K562 (cell line): ENCODE results near the gene WNK2. TPM values are rescaled to one million over a fixed set of nuclear protein-coding genes. Genes with fewer than 3 reads are reported as not detected.

Source experiments
- DDX20 ChIP-seq: fragments of 450-650 bp; IDR thresholded peaks from 2 replicates; pipeline ENCODE4 v1.6.1; 2016; ENCODE audit warnings: missing genetic modification characterization, low read depth, mild to moderate bottlenecking, missing compliant biosample characterization, moderate library complexity
- HNRNPH1 ChIP-seq: fragments of 200-400 bp; formaldehyde crosslinking; optimal IDR thresholded peaks from 2 replicates; pipeline ENCODE3; 2017; ENCODE audit warnings: low read depth, mild to moderate bottlenecking, low read length, moderate library complexity
- KDM4B ChIP-seq, 2 experiments: fragments of 450-650 bp in 1 of 2; sonication (generic) in 1 of 2; IDR thresholded peaks; 2 replicates each; pipeline ENCODE4 v1.6.1; 2016 to 2017; ENCODE audit warnings: borderline replicate concordance in 2 of 2, antibody characterized with exemption in 1 of 2, low read depth in 1 of 2, mild to moderate bottlenecking in 1 of 2
- L3MBTL2 ChIP-seq: fragments of 450-650 bp; IDR thresholded peaks from 2 replicates; pipeline ENCODE4 v1.6.1; 2016; ENCODE audit warnings: mild to moderate bottlenecking, moderate library complexity
- LARP7 ChIP-seq: fragments of 450-650 bp; IDR thresholded peaks from 2 replicates; pipeline ENCODE4 v1.6.1; 2016
- NCOA6 ChIP-seq: fragments of 450-650 bp; IDR thresholded peaks from 2 replicates; pipeline ENCODE4 v1.6.1; 2017; ENCODE audit warnings: mild to moderate bottlenecking
- NELFE ChIP-seq: IDR thresholded peaks from 2 replicates; pipeline ENCODE4 v1.6.1; 2011; ENCODE audit warnings: mild to moderate bottlenecking; ENCODE audit not compliant: insufficient read depth, insufficient read length
- PCBP2 ChIP-seq: fragments of 200-400 bp; formaldehyde crosslinking; IDR thresholded peaks from 2 replicates; pipeline ENCODE4 v1.6.1; 2018; ENCODE audit warnings: low read length, low read depth, mild to moderate bottlenecking, moderate library complexity; ENCODE audit not compliant: poor library complexity, severe bottlenecking
- POLR2A ChIP-seq: fragments of 450-650 bp; conservative IDR thresholded peaks from 2 replicates; pipeline ENCODE4 v1.6.1; 2016
- RBM25 ChIP-seq: fragments of 200-400 bp; formaldehyde crosslinking; IDR thresholded peaks from 2 replicates; pipeline ENCODE4 v1.6.1; 2018; ENCODE audit warnings: low read length, low read depth, moderate library complexity; ENCODE audit not compliant: severe bottlenecking
- SP2 ChIP-seq: IDR thresholded peaks from 2 replicates; pipeline ENCODE4 v1.6.1; 2011; ENCODE audit warnings: mild to moderate bottlenecking, low read depth, low read length, moderate library complexity; ENCODE audit not compliant: poor library complexity, severe bottlenecking; ENCODE audit errors: extremely low read depth
- SREBF1 ChIP-seq: fragments of 150-350 bp; IDR thresholded peaks from 2 replicates; pipeline ENCODE4 v1.6.1; 2014; ENCODE audit warnings: antibody characterized with exemption, low read depth, low read length, borderline replicate concordance
- SRF ChIP-seq, 2 experiments: fragments of 250-450, 450-650 bp in 1 of 2; sonication (Bioruptor Pico) in 1 of 2; sonication (generic) in 1 of 2; formaldehyde crosslinking; IDR thresholded peaks; 2 replicates each; pipeline versions ENCODE4 v1.5.0 to v1.5.1; 2020 to 2022; ENCODE audit warnings: mild to moderate bottlenecking in 1 of 2, missing genetic modification reagents in 1 of 2
- SRSF9 ChIP-seq: fragments of 200-400 bp; formaldehyde crosslinking; IDR thresholded peaks from 2 replicates; pipeline ENCODE4 v1.6.1; 2017; ENCODE audit warnings: low read depth, low read length, borderline replicate concordance
- U2AF2 ChIP-seq: fragments of 200-400 bp; formaldehyde crosslinking; optimal IDR thresholded peaks from 2 replicates; pipeline ENCODE3; 2017; ENCODE audit warnings: low read depth, mild to moderate bottlenecking, low read length
- XRCC3 ChIP-seq: fragments of 450-650 bp; IDR thresholded peaks from 2 replicates; pipeline ENCODE4 v1.6.1; 2017; ENCODE audit warnings: mild to moderate bottlenecking, moderate library complexity
- XRCC5 ChIP-seq: fragments of 200-400 bp; formaldehyde crosslinking; IDR thresholded peaks from 2 replicates; pipeline ENCODE4 v1.6.1; 2017; ENCODE audit warnings: low read depth, mild to moderate bottlenecking, low read length
- ZNF324 ChIP-seq: fragments of 250-450 bp; sonication (Bioruptor Pico); IDR thresholded peaks from 2 replicates; pipeline ENCODE4 v1.4.0; 2020; ENCODE audit warnings: mild to moderate bottlenecking
- ZNF561 ChIP-seq: fragments of 450-650 bp; formaldehyde crosslinking; conservative IDR thresholded peaks from 2 replicates; pipeline ENCODE4 v1.4.0; 2020; ENCODE audit warnings: mild to moderate bottlenecking, moderate library complexity
- polyA plus RNA-seq, 8 experiments: library from polyadenylated mRNA; depleted of rRNA in 4 of 8; stranded (reverse) in 5 of 8; unstranded in 3 of 8; fragments of >200 nt; fragmentation: Nextera tagmentation in 2 of 8; fragmentation: Illumina TruSeq in 1 of 8; extraction: Ambion mirVana in 2 of 8; extraction: Trizol in 1 of 8; gene quantifications; 2 replicates each; pipeline versions ENCODE4 v1.2.1 to v1.2.3, GENCODE V29; 2011 to 2014; ENCODE audit warnings: inconsistent platforms in 1 of 8, missing spikeins in 1 of 8
- total RNA-seq, 7 experiments: library from RNA; depleted of rRNA in 6 of 7; stranded (reverse); fragments of >200 nt in 6 of 7; fragmentation: Illumina TruSeq in 2 of 7; extraction: Trizol in 2 of 7; gene quantifications; 2 replicates each; pipeline versions ENCODE4 v1.2.1 to v1.2.3, GENCODE V29; 2011 to 2021; ENCODE audit warnings: low replicate concordance in 1 of 7
- TF ChIP-seq, protein P1 (sequence below), 2 experiments: IDR thresholded peaks; 2 replicates each; pipeline ENCODE4 v1.6.1; 2011; ENCODE audit warnings: borderline replicate concordance in 1 of 2, control low read depth in 1 of 2, low read depth in 1 of 2, low read length in 1 of 2, mild to moderate bottlenecking in 1 of 2, mixed read lengths in 1 of 2, moderate library complexity in 1 of 2; ENCODE audit not compliant: insufficient read depth in 1 of 2, insufficient read length in 1 of 2, poor library complexity in 1 of 2, severe bottlenecking in 1 of 2; ENCODE audit errors: extremely low read depth in 1 of 2
- TF ChIP-seq, protein P2 (sequence below), 2 experiments: fragments of 450-650 bp; IDR thresholded peaks; 2 replicates each; pipeline ENCODE4 v1.6.1; 2016
- TF ChIP-seq, protein P3 (sequence below), 2 experiments: fragments of 450-650 bp in 1 of 2; IDR thresholded peaks; 2 replicates each; pipeline ENCODE4 v1.6.1; 2011 to 2017; ENCODE audit warnings: low read depth in 2 of 2, antibody characterized with exemption in 1 of 2, borderline replicate concordance in 1 of 2, low read length in 1 of 2, mild to moderate bottlenecking in 1 of 2, mixed read lengths in 1 of 2; ENCODE audit not compliant: control insufficient read depth in 1 of 2

WNK2 gene
- total and polyA plus RNA-seq, 9 of the 15 experiments (the other 6 are each of a cell fraction or from before 2014, with no cell fraction given): 0.36 to 3.3 (median 0.64) TPM; not detected in 2

DNA sequence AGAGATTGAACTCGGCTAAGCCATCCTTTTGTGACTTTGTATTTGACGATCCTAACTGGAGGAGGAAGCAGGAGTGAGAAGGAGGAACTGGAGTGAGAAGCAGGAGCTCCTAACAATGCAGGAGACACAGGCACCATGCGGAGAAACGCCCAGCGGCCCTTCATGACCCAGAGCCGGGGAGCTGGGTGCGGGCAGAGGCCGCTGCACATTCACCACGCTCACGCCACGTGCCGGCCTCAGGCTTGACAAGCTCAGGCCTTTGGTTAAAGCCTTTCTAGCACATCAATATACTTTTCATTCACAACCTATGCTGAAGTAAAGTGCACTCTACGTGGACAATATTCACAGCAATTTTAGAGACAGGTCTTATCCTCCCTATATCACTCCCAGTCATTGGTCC is 142.7 kb downstream of the WNK2 start (continued):
- TF ChIP-seq SRF (CRISPR knock-in tag; IDR thresholded peaks at IDR 0.05) (no peak), ZNF561 (CRISPR knock-in tag) (no peak), SRSF9 (no peak), LARP7 (no peak), DDX20 (tag) (no peak), NCOA6 (no peak), PCBP2 (no peak), SREBF1 (no peak), HNRNPH1 (no peak), XRCC5 (no peak), XRCC3 (no peak), L3MBTL2 (peak; percentile 69), POLR2A (no peak), RBM25 (no peak), ZNF324 (no peak), KDM4B (IDR thresholded peaks at IDR 0.05; ENCODE audit: borderline replicate concordance in 2 of 2, low read depth in 1 of 2) (no peak), U2AF2 (no peak), NELFE (no peak), SP2 (no peak)
- TF ChIP-seq, protein P1, sequence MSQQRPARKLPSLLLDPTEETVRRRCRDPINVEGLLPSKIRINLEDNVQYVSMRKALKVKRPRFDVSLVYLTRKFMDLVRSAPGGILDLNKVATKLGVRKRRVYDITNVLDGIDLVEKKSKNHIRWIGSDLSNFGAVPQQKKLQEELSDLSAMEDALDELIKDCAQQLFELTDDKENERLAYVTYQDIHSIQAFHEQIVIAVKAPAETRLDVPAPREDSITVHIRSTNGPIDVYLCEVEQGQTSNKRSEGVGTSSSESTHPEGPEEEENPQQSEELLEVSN (IDR thresholded peaks at IDR 0.05; ENCODE audit: borderline replicate concordance in 1 of 2, extremely low read depth in 1 of 2, insufficient read depth in 1 of 2, insufficient read length in 1 of 2, low read depth in 1 of 2, low read length in 1 of 2, poor library complexity in 1 of 2, severe bottlenecking in 1 of 2): peak in 1 of 2 experiments; percentile 55
- TF ChIP-seq, protein P2, sequence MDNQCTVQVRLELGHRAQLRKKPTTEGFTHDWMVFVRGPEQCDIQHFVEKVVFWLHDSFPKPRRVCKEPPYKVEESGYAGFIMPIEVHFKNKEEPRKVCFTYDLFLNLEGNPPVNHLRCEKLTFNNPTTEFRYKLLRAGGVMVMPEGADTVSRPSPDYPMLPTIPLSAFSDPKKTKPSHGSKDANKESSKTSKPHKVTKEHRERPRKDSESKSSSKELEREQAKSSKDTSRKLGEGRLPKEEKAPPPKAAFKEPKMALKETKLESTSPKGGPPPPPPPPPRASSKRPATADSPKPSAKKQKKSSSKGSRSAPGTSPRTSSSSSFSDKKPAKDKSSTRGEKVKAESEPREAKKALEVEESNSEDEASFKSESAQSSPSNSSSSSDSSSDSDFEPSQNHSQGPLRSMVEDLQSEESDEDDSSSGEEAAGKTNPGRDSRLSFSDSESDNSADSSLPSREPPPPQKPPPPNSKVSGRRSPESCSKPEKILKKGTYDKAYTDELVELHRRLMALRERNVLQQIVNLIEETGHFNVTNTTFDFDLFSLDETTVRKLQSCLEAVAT (IDR thresholded peaks at IDR 0.05): no peak
- TF ChIP-seq, protein P3, sequence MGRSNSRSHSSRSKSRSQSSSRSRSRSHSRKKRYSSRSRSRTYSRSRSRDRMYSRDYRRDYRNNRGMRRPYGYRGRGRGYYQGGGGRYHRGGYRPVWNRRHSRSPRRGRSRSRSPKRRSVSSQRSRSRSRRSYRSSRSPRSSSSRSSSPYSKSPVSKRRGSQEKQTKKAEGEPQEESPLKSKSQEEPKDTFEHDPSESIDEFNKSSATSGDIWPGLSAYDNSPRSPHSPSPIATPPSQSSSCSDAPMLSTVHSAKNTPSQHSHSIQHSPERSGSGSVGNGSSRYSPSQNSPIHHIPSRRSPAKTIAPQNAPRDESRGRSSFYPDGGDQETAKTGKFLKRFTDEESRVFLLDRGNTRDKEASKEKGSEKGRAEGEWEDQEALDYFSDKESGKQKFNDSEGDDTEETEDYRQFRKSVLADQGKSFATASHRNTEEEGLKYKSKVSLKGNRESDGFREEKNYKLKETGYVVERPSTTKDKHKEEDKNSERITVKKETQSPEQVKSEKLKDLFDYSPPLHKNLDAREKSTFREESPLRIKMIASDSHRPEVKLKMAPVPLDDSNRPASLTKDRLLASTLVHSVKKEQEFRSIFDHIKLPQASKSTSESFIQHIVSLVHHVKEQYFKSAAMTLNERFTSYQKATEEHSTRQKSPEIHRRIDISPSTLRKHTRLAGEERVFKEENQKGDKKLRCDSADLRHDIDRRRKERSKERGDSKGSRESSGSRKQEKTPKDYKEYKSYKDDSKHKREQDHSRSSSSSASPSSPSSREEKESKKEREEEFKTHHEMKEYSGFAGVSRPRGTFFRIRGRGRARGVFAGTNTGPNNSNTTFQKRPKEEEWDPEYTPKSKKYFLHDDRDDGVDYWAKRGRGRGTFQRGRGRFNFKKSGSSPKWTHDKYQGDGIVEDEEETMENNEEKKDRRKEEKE (IDR thresholded peaks at IDR 0.05; ENCODE audit: borderline replicate concordance in 1 of 2, control insufficient read depth in 1 of 2, low read depth in 2 of 2, low read length in 1 of 2): no peak
